Fibroblast of pulmonary artery (primary cell): ENCODE data around the gene ANKRD40.

Experiments
- DNase-seq: peaks from one replicate; pipeline ENCODE4 v3.0.0-alpha.2; 2010; ENCODE audit warnings: low read depth
- H3K4me3 ChIP-seq: replicated peaks from 2 replicates; pipeline ENCODE4 v1.5.1; 2011; ENCODE audit warnings: low read depth, mild to moderate bottlenecking, control low read depth, low read length, moderate library complexity
- TF ChIP-seq, protein P1 (sequence below): IDR thresholded peaks from 2 replicates; pipeline ENCODE4 v1.5.1; 2011; ENCODE audit warnings: mild to moderate bottlenecking, control low read depth, low read length, inconsistent platforms; ENCODE audit errors: missing control alignments

Gene ANKRD40

DNA sequence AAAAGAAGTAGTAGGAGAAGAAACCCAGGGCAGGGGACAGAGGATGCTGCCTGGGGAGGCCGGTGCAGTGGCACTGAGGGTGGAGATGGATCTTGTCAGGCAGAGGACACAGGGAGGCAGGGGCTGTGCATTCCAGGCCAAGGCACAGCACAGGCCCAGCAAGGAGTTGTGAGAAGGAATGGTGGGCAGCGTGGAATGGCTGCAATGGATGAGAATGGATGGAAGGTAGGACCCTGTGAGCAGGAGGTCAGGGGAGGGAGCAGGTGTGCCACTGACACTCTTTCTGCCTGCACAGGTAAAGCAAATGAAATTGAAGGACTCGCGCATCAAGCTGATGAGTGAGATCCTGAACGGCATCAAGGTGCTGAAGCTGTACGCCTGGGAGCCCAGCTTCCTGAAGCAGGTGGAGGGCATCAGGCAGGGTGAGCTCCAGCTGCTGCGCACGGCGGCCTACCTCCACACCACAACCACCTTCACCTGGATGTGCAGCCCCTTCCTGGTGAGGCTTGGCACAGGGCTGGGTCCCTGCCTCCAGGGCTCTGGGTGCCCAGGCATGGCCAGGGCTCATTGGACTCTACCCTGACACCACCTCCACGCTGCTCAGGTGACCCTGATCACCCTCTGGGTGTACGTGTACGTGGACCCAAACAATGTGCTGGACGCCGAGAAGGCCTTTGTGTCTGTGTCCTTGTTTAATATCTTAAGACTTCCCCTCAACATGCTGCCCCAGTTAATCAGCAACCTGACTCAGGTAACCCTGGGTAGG lies 40.3 kb downstream of the ANKRD40 start:
- no peak for DNase-seq
- H3K4me3 ChIP-seq: no peak overlapping the region
- TF ChIP-seq, protein P1, sequence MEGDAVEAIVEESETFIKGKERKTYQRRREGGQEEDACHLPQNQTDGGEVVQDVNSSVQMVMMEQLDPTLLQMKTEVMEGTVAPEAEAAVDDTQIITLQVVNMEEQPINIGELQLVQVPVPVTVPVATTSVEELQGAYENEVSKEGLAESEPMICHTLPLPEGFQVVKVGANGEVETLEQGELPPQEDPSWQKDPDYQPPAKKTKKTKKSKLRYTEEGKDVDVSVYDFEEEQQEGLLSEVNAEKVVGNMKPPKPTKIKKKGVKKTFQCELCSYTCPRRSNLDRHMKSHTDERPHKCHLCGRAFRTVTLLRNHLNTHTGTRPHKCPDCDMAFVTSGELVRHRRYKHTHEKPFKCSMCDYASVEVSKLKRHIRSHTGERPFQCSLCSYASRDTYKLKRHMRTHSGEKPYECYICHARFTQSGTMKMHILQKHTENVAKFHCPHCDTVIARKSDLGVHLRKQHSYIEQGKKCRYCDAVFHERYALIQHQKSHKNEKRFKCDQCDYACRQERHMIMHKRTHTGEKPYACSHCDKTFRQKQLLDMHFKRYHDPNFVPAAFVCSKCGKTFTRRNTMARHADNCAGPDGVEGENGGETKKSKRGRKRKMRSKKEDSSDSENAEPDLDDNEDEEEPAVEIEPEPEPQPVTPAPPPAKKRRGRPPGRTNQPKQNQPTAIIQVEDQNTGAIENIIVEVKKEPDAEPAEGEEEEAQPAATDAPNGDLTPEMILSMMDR: no peak

DNA sequence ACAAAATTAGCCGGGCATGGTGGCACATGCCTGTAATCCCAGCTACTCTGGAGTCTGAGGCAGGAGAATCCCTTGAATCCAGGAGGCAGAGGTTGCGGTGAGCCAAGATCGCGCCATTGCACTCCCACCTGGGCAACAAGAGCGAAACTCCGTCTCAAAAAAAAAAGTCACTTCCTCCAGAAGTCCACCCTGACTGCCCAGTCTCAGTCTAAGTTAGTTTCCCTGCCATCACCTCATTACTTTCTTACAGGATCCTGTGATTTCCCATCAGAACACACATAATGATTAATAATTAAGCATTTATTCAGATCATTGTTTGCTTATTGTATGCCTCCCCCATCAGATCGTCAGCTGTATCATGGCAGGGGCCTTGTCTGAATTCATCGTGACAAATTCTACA lies 41.4 kb downstream of the ANKRD40 start:
- DNase-seq: no peak
- TF ChIP-seq, protein P1: no peak
- no peak overlapping the region for H3K4me3 ChIP-seq

DNA sequence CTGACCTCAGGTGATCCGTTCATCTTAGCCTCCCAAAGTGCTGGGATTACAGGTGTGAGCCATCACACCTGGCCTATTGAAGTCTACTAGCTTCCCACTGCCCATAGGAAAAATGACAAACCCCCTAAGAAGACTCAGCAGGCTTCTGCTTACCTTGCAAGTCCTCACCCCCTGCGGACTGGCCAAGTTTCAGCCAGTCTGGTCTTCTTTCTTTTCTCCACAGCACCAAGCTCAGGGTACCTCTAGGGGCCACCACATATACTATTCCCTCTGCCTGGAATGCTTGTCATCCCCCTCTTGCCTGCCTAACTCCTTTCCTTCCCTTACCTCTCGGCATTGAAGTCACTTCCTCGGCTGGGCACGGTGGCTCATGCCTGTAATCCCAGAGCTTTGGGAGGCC lies 41.9 kb downstream of the ANKRD40 start:
- H3K4me3 ChIP-seq: no peak overlapping the region
- TF ChIP-seq, protein P1: no peak
- DNase-seq: no peak

DNA sequence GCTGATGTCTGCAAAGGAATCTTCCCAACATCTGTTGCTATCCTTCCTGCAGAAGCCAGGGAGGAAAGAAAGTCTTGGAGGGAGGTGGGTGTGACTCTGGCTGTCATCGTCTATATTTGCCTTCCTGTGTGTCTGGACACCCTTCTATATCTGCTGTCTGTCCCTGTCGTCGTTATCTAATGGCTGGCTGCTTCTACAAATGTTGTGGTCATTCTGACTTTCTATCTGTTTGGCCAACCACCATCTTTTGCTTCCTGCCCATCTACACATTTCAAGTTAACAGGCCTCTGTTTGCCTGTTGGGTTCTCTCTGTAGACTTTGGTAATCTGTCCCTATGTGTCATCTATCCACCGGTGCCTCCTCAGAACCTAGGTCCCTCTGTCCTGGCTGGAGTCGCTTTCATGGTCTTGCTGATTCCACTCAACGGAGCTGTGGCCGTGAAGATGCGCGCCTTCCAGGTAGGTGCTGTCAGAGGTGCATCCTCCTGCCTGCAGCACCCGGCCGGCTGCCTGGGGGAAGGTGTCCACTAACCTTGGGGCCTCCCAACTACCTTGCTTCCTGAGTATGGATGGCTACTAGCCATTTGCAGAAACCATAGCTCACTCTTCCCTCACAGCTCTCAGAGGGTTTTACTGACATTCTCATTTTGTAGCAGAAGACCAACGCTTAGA lies 42.8 kb downstream of the ANKRD40 start:
- DNase-seq: no peak
- no peak overlapping the region for H3K4me3 ChIP-seq
- TF ChIP-seq, protein P1: no peak

DNA sequence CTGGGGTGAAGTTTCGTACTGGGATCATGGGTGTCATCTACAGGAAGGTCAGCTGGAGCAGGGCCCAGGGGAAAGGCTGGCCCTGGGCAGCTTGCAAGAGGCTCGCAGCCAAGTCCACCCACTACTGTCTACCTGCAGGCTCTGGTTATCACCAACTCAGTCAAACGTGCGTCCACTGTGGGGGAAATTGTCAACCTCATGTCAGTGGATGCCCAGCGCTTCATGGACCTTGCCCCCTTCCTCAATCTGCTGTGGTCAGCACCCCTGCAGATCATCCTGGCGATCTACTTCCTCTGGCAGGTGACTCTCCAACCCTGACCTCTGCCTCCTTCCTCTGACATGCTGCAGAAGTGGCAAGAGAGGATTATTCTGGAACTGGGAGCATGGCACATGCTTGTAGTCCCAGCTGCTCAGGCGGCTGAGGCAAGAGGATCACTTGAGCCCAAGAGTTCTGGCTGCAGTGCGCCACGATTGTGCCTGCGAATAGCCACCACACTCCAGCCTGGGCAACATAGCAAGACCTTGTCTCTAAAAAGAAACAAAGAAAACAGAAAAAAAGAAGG lies 43.8 kb downstream of the ANKRD40 start:
- no peak overlapping the region for H3K4me3 ChIP-seq
- TF ChIP-seq, protein P1: no peak
- no peak for DNase-seq

DNA sequence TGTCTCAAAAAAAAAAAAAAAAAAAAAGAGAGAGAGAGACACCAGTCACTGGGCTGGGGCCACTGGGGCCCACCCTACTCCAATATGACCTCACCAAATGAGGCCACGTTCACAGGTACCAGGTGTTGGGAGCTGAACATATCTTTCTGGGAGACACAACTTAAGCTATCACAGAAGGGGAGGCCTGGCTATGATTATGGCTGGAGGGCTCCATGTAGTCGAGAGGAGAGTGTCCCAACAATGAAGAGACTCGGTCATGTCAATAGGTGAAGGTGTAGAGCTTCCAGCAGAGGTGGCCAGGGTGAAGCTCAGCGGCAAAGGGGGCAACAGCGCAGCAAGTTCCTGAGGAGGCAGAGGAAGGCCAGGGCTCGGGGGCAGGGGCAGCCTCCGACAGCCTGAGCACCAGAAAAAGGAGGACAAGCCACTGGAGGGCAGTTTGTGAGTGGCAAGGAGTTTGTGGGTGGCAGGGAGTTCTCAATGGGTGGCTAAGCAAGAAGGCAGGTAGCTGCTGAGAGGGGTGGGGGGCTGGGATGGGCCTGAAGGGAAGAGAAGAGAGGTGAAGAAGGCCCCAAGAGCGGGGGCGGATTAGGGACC lies 45.0 kb downstream of the ANKRD40 start:
- TF ChIP-seq, protein P1: no peak
- DNase-seq: no peak
- no peak overlapping the region for H3K4me3 ChIP-seq
